ENCODE results near the gene CXorf66. TPM values are rescaled to one million over a fixed set of nuclear protein-coding genes. Genes with fewer than 3 reads are reported as not detected.

Gene CXorf66
- total and polyA plus RNA-seq, 2 of the 4 experiments (the other 2 are of a cell fraction), result not detected

GRCh38 chrX:139932901-139933796 is 32.2 kb downstream of the CXorf66 start, which contains the start of gene ATP11C:
ATP11C (minus strand) TSS chrX:139933053; CDS start chrX:139932042, 1,011 bp downstream.
- Histone ChIP-seq H3K56ac (ENCODE audit: extremely low read depth, insufficient read depth, low read length) (peak within 1 kb of the TSS; percentile 87), H3K14ac (replicated peaks; ENCODE audit: low read depth, low read length) (peak within 1 kb of the TSS; percentile 78), H3K4me1 (ENCODE audit: control insufficient read depth, insufficient read depth, low read length) (no peaks in the 10 kb centered on the region), H4K8ac (ENCODE audit: low read depth in 2 of 2, low read length in 2 of 2) (peak within 1 kb of the TSS; percentile 76 to 86; a peak in 3 of 4 replicates), H4K5ac (ENCODE audit: low read depth, low read length) (peak within 1 kb of the TSS; percentile 64), H3K4me2 (ENCODE audit: low read depth, low read length) (peak within 1 kb of the TSS; percentile 80), H2BK15ac (ENCODE audit: low read depth, low read length) (no peak within 1 kb of the TSS), H4K91ac (ENCODE audit: insufficient read depth, low read depth, low read length) (peak within 1 kb of the TSS; percentile 72), H3K9me3 (ENCODE audit: control insufficient read depth, insufficient read depth, low read length) (no peaks in the 10 kb centered on the region), H3K27me3 (ENCODE audit: control insufficient read depth, insufficient read depth, low read length) (no peaks in the 10 kb centered on the region), H4K20me1 (ENCODE audit: insufficient read depth, low read length) (0 out of 2 replicates have a peak, but pooled peaks cover 4% of the 10 kb centered on the region), H2BK5ac (ENCODE audit: low read depth, low read length, poor library complexity, severe bottlenecking) (peak within 1 kb of the TSS; percentile 81), H2AK9ac (replicated peaks; ENCODE audit: low read depth, low read length, poor library complexity) (peak within 1 kb of the TSS; percentile 95), H3K9ac (ENCODE audit: low read depth, low read length) (peak within 1 kb of the TSS; percentile 78), H3K4ac (ENCODE audit: low read depth, low read length) (peak within 1 kb of the TSS; percentile 73), H2BK120ac (ENCODE audit: low read depth, low read length) (peak within 1 kb of the TSS; percentile 77), H3K18ac (ENCODE audit: low read depth, low read length) (peak within 1 kb of the TSS; percentile 45), H3K36me3 (ENCODE audit: control insufficient read depth, insufficient read depth, low read length) (no peaks in the 10 kb centered on the region), H2AFZ (replicated peaks; ENCODE audit: low read length, poor library complexity) (peak within 1 kb of the TSS; percentile 87), H2AK5ac (ENCODE audit: low read depth, low read length) (peak within 1 kb of the TSS; percentile 10; the same call in 1 of the 2 replicates), H3K9me1 (ENCODE audit: insufficient read depth, low read length) (no peaks in the 10 kb centered on the region), H3K4me3 (ENCODE audit: insufficient read depth, low read depth, low read length) (peak within 1 kb of the TSS; percentile 80), H3K27ac (ENCODE audit: insufficient read depth, low read length) (peak within 1 kb of the TSS; percentile 91), H3K79me1 (ENCODE audit: low read depth in 1 of 2, low read length in 2 of 2) (peaks cover 0 to 6% of the 10 kb centered on the region in 2 experiments; a peak in 1 of 4 replicates), H2BK20ac (ENCODE audit: low read depth, low read length) (no peak within 1 kb of the TSS), H3K23ac (ENCODE audit: low read depth, low read length) (peak within 1 kb of the TSS; percentile 59)
- in situ Hi-C loops (cut with MboI; ENCODE audit: low sequenced_read_pairs), result no loop called here
- POLR2A ChIA-PET (ENCODE audit: unreplicated experiment), result interaction anchor here (0.6 kb wide), 2 partner anchors 42 to 109 kb away, joined by 3 to 4 read pairs; no protein-coding TSS in a partner anchor
- ATAC-seq (ENCODE audit: low read depth), result peak; percentile 86
- TF ChIP-seq USF2 (IDR thresholded peaks at IDR 0.05; ENCODE audit: low read depth, low read length) (no peak), MAZ (IDR thresholded peaks at IDR 0.05; ENCODE audit: borderline replicate concordance, low read depth, low read length) (peak; percentile 90; the same call in 1 of the 2 replicates), POLR2A (IDR thresholded peaks at IDR 0.05; ENCODE audit: low read depth, low read length) (no peak; the same call in 1 of the 2 replicates), CTCF (conservative IDR thresholded peaks at IDR 0.05; ENCODE audit: low read depth, low read length) (peak; percentile 34; the same call in 1 of the 2 replicates), SMC3 (IDR thresholded peaks at IDR 0.05; ENCODE audit: low read depth, low read length) (no peak), MXI1 (IDR thresholded peaks at IDR 0.05; ENCODE audit: borderline replicate concordance, low read depth, low read length) (peak; percentile 71)
- CTCF ChIA-PET, result interaction anchor here (0.6 kb wide), 1 partner anchor 22 kb away, joined by 3 read pairs; no protein-coding TSS in a partner anchor
- intact Hi-C loops (cut with micrococcal nuclease), result loop anchor here (5.0 to 10.0 kb wide), 3 partner anchors 101 to 208 kb away; no protein-coding TSS in a partner anchor
- dilution Hi-C loops (cut with HindIII; ENCODE audit: low sequenced_read_pairs, unreplicated experiment), result no loop called here
- WGBS, 2 experiments (ENCODE audit: extremely low coverage in 2 of 2, insufficient read length in 1 of 2), result 15% methylated on average over 12 of the region's 52 CpGs; no CpG with 5 or more reads in 1 of the 2 experiments
- DNase-seq, result peak; percentile 83
- no TSS peak for BruUV-seq (replicated peaks)

Measured in IMR-90 (cell line).